Hepatocyte (in vitro differentiated cells): ENCODE measurements around the gene KNCN. TPM values are rescaled to one million over a fixed set of nuclear protein-coding genes. Genes with fewer than 3 reads are reported as not detected.

Source experiments
- DNase-seq: peaks from one replicate; pipeline ENCODE4 v3.0.0-alpha.2; 2016; ENCODE audit warnings: low spot score
- H2AFZ ChIP-seq: fragments of 200-600 bp; sonication (generic); 2 replicates; pipeline ENCODE4 v1.6.0; 2016; ENCODE audit warnings: antibody characterized with exemption, mild to moderate bottlenecking
- H3K27ac ChIP-seq: fragments of 200-600 bp; sonication (generic); 2 replicates; pipeline ENCODE4 v1.5.1; 2016; ENCODE audit warnings: mild to moderate bottlenecking
- H3K27me3 ChIP-seq: fragments of 200-600 bp; sonication (generic); 2 replicates; pipeline ENCODE4 v1.6.1; 2016
- H3K36me3 ChIP-seq: fragments of 200-600 bp; sonication (generic); replicated peaks from 2 replicates; pipeline ENCODE4 v1.5.1; 2016; ENCODE audit warnings: low read depth; ENCODE audit not compliant: insufficient read depth
- H3K4me1 ChIP-seq: fragments of 200-600 bp; sonication (generic); 2 replicates; pipeline ENCODE4 v1.5.1; 2016; ENCODE audit warnings: mild to moderate bottlenecking, moderate library complexity; ENCODE audit not compliant: insufficient read depth
- H3K4me2 ChIP-seq: fragments of 200-600 bp; sonication (generic); 2 replicates; pipeline ENCODE4 v1.6.0; 2016
- H3K4me3 ChIP-seq: fragments of 200-600 bp; sonication (generic); 2 replicates; pipeline ENCODE4 v1.5.1; 2016; ENCODE audit warnings: mild to moderate bottlenecking
- H3K79me2 ChIP-seq: fragments of 200-600 bp; sonication (generic); 2 replicates; pipeline ENCODE4 v1.6.0; 2017; ENCODE audit warnings: mild to moderate bottlenecking
- H3K9me2 ChIP-seq: fragments of 200-600 bp; sonication (generic); replicated peaks from 2 replicates; pipeline ENCODE4 v1.6.0; 2017; ENCODE audit warnings: mild to moderate bottlenecking; ENCODE audit not compliant: insufficient read depth
- H3K9me3 ChIP-seq: fragments of 200-600 bp; sonication (generic); 2 replicates; pipeline ENCODE4 v1.5.1; 2016; ENCODE audit warnings: low read depth, mild to moderate bottlenecking
- H4K20me1 ChIP-seq: fragments of 200-600 bp; sonication (generic); 2 replicates; pipeline ENCODE4 v1.6.0; 2016; ENCODE audit warnings: mild to moderate bottlenecking; ENCODE audit not compliant: insufficient read depth, poor library complexity, severe bottlenecking
- EZH2 ChIP-seq: fragments of 200-600 bp; sonication (generic); IDR thresholded peaks from 2 replicates; pipeline ENCODE4 v1.6.1; 2016; ENCODE audit warnings: antibody characterized with exemption, mild to moderate bottlenecking, borderline replicate concordance
- EZH2phosphoT487 ChIP-seq: fragments of 200-600 bp; sonication (generic); IDR thresholded peaks from one replicate; pipeline ENCODE4 v1.6.1; 2018; ENCODE audit warnings: antibody characterized with exemption, mild to moderate bottlenecking, low read depth, moderate library complexity; ENCODE audit not compliant: unreplicated experiment, severe bottlenecking
- WGBS: methylation state at CpG from one replicate; pipeline ENCODE4 v1.1.6; 2016; ENCODE audit warnings: low lambda C conversion rate; ENCODE audit errors: missing lambda C conversion rate; 5-methylcytosine and 5-hydroxymethylcytosine counted together
- polyA plus RNA-seq: library from polyadenylated mRNA; unstranded; fragments of >200 nt; fragmentation: Nextera tagmentation; extraction: Ambion mirVana; gene quantifications from 2 replicates; pipeline ENCODE4 v1.2.1, GENCODE V29; 2016
- total RNA-seq: library from RNA; depleted of rRNA; stranded (reverse); fragments of >200 nt; gene quantifications from 2 replicates; pipeline ENCODE4 v1.2.3, GENCODE V29; 2014
- TF ChIP-seq, protein P1 (sequence below): fragments of 200-600 bp; sonication (generic); IDR thresholded peaks from 2 replicates; pipeline ENCODE4 v1.5.1; 2016; ENCODE audit warnings: antibody characterized with exemption, mild to moderate bottlenecking; ENCODE audit not compliant: poor library complexity

Gene KNCN
- total and polyA plus RNA-seq, 2 experiments from 2014 or later = not detected

DNA sequence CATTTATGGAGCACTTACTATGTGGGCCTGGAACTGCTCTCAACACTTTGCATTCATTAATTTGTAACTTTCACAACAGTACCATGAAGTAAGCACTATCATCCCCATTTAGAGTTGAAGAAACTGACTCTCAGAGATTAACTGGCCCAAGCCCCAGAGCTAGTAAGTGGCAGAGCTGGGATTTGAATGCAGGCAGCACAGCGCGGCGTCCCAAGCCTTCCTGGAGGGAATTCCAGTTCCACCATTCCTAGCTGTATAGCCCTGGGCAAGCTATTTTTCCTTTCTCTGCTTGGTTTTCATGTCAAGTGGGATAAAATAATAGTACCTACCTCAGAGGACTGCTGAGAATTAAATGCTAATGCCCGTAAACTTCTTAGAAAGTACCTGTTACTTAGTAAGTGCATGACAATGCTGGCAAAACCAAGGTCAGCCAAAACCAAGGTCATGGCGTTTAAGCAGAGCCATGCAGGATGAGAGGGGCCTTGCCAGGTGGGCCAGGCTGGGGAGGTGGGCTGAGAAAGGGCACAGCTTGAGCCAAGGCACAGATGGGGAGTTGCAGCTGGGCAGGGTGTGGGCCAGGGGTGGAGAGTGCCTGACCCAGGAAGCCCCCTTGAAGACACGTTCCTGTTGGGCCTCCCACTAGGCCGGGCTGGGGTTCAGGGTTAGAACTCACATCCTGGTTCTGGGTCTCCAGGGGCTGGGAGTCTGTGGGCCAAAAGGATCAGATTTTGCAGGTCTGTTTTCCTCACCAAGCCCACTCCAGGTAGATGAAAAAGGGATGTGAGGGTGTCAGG lies 4.6 kb upstream of the KNCN start:
- H3K4me2 ChIP-seq = no peak overlapping the region
- H4K20me1 ChIP-seq = no peaks in the 10 kb centered on the region
- H3K27me3 ChIP-seq = no peaks in the 10 kb centered on the region
- H3K9me3 ChIP-seq = no peaks in the 10 kb centered on the region
- no peak overlapping the region for H3K4me3 ChIP-seq
- TF ChIP-seq, protein P1, sequence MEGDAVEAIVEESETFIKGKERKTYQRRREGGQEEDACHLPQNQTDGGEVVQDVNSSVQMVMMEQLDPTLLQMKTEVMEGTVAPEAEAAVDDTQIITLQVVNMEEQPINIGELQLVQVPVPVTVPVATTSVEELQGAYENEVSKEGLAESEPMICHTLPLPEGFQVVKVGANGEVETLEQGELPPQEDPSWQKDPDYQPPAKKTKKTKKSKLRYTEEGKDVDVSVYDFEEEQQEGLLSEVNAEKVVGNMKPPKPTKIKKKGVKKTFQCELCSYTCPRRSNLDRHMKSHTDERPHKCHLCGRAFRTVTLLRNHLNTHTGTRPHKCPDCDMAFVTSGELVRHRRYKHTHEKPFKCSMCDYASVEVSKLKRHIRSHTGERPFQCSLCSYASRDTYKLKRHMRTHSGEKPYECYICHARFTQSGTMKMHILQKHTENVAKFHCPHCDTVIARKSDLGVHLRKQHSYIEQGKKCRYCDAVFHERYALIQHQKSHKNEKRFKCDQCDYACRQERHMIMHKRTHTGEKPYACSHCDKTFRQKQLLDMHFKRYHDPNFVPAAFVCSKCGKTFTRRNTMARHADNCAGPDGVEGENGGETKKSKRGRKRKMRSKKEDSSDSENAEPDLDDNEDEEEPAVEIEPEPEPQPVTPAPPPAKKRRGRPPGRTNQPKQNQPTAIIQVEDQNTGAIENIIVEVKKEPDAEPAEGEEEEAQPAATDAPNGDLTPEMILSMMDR = no peak
- TF ChIP-seq EZH2 (no peak), EZH2phosphoT487 (no peak)
- WGBS = 80% methylated on average over 7 of the region's 7 CpGs
- no peaks in the 10 kb centered on the region for H3K4me1 ChIP-seq
- H3K27ac ChIP-seq = no peak overlapping the region
- no peak overlapping the region for H2AFZ ChIP-seq
- H3K9me2 ChIP-seq = no peaks in the 10 kb centered on the region
- no peaks in the 10 kb centered on the region for H3K79me2 ChIP-seq
- no peaks in the 10 kb centered on the region for H3K36me3 ChIP-seq
- no peak for DNase-seq

DNA sequence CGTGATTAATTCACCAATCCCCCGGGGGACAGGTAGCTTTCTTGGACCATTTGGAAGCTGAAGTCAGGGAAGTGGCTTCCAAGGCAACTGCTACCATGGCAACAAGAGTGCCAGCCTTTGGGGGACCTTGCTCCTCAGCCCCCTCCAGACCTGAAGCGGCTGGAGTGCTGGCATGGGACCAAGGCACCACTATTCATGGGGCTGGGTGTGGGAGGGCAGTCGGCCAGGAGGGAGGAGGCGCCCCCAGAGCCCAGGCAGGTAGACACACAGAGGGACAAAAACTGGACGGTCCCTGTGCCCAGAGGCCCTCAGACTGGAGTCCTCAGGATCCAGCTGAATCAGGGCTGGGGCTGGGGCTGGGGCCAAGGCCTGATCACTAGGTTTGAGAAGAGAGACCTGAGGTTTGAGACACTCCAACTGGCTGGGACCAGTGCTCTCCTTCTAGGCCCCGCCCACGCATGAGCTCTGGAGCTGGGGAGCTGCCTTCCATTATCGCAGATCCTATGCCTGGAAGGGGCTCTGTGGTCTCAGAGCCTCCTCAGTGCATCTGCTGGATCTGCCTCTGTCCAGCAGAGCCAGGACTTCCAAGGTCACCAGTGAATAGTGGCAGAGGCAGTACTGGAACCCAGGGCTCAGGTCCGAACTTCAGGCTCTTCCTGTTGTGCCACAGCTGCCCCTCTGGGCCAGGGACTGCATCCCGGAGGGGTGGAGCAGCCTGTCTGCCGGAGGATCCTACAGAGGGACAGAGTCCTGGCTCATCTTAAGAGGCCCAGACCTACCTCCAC lies 3.3 kb upstream of the KNCN start:
- H3K36me3 ChIP-seq = no peaks in the 10 kb centered on the region
- no peaks in the 10 kb centered on the region for H4K20me1 ChIP-seq
- H3K9me2 ChIP-seq = no peaks in the 10 kb centered on the region
- WGBS = 88% methylated on average over 12 of the region's 12 CpGs
- no peak for TF ChIP-seq EZH2
- TF ChIP-seq, protein P1 = no peak
- TF ChIP-seq EZH2phosphoT487 = no peak
- no peak overlapping the region for H3K4me3 ChIP-seq
- DNase-seq = no peak
- no peak overlapping the region for H3K4me2 ChIP-seq
- H3K4me1 ChIP-seq = no peaks in the 10 kb centered on the region
- no peaks in the 10 kb centered on the region for H3K79me2 ChIP-seq
- H3K9me3 ChIP-seq = no peaks in the 10 kb centered on the region
- H2AFZ ChIP-seq = no peak overlapping the region
- H3K27ac ChIP-seq = no peak overlapping the region
- H3K27me3 ChIP-seq = no peaks in the 10 kb centered on the region

DNA sequence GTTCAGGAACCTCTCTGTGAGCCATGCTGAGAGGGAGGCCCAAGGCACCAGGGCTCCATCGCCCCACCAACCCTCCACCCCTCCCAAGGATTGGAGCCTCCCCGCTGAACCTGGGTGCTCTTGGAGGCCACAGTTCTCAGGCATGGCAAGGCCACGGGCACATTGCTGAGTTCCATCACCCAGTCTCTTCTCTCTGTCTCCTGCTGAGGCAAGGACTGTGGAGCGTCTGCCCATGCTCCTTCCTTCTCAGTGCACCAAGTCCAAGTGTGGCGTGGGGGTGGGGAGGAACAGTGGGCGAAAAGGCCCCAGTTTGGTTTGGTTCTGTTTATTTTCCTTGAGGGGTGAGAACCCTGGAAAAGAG lies 2.8 kb upstream of the KNCN start:
- Histone ChIP-seq H3K27ac (no peak overlapping the region), H3K27me3 (no peaks in the 10 kb centered on the region), H3K36me3 (no peaks in the 10 kb centered on the region), H3K9me3 (no peaks in the 10 kb centered on the region), H2AFZ (no peak overlapping the region), H3K4me1 (no peaks in the 10 kb centered on the region), H3K4me3 (no peak overlapping the region), H3K79me2 (no peaks in the 10 kb centered on the region), H3K4me2 (no peak overlapping the region), H4K20me1 (no peaks in the 10 kb centered on the region), H3K9me2 (no peaks in the 10 kb centered on the region)
- 90% methylated on average over 5 of the region's 6 CpGs for WGBS
- TF ChIP-seq EZH2phosphoT487 (no peak), EZH2 (no peak)
- TF ChIP-seq, protein P1 = no peak
- no peak for DNase-seq
